Osteoblast (primary cell): ENCODE measurements around the gene TPPP3. TPM values are rescaled to one million over a fixed set of nuclear protein-coding genes. Genes with fewer than 3 reads are reported as not detected.

Experiments
- DNase-seq: peaks from one replicate; pipeline ENCODE4 v3.0.0; 2011; ENCODE audit warnings: low spot score, mixed read lengths; ENCODE audit not compliant: insufficient read length; ENCODE audit errors: missing footprints
- H2AFZ ChIP-seq: 2 replicates; pipeline ENCODE4 v1.6.0; 2011; ENCODE audit warnings: mild to moderate bottlenecking, low read length
- H3K27ac ChIP-seq: 2 replicates; pipeline ENCODE4 v1.5.1; 2011; ENCODE audit warnings: mild to moderate bottlenecking, low read depth, low read length, moderate library complexity
- H3K27me3 ChIP-seq: 2 replicates; pipeline ENCODE4 v1.6.0; 2012; ENCODE audit warnings: mild to moderate bottlenecking, control low read depth, inconsistent platforms, low read length, moderate library complexity; ENCODE audit not compliant: insufficient read depth
- H3K36me3 ChIP-seq: 2 replicates; pipeline ENCODE4 v1.5.1; 2011; ENCODE audit warnings: mild to moderate bottlenecking, low read length, control low read depth, moderate library complexity; ENCODE audit not compliant: insufficient read depth
- H3K4me1 ChIP-seq: 2 replicates; pipeline ENCODE4 v1.5.1; 2011; ENCODE audit warnings: mild to moderate bottlenecking, low read length, control low read depth, moderate library complexity; ENCODE audit not compliant: insufficient read depth
- H3K4me2 ChIP-seq: 2 replicates; pipeline ENCODE4 v1.6.0; 2011; ENCODE audit warnings: mild to moderate bottlenecking, low read length; ENCODE audit not compliant: insufficient read depth
- H3K4me3 ChIP-seq: fragments of 200-600 bp; sonication (generic); 3 replicates; pipeline ENCODE4 v1.5.1; 2012; ENCODE audit warnings: mild to moderate bottlenecking, low read length, inconsistent platforms; ENCODE audit not compliant: insufficient read depth
- H3K79me2 ChIP-seq: 2 replicates; pipeline ENCODE4 v1.6.0; 2012; ENCODE audit warnings: mild to moderate bottlenecking, low read length, control low read depth, inconsistent platforms; ENCODE audit not compliant: insufficient read depth
- H3K9me3 ChIP-seq: 2 replicates; pipeline ENCODE4 v1.5.1; 2011; ENCODE audit warnings: low read depth, low read length, control low read depth
- H4K20me1 ChIP-seq: 2 replicates; pipeline ENCODE4 v1.6.0; 2012; ENCODE audit warnings: mild to moderate bottlenecking, low read length, control low read depth; ENCODE audit not compliant: insufficient read depth
- CTCF ChIP-seq: IDR thresholded peaks from 2 replicates; pipeline ENCODE4 v1.5.1; 2011; ENCODE audit warnings: mild to moderate bottlenecking, low read depth, low read length, moderate library complexity; ENCODE audit errors: extremely low read depth
- total RNA-seq: library from RNA; depleted of rRNA; stranded (reverse); fragments of >200 nt; gene quantifications from 2 replicates; pipeline ENCODE4 v1.2.3, GENCODE V29; 2012

Gene TPPP3
- total RNA-seq, 1 donor: 0.72 TPM

DNA sequence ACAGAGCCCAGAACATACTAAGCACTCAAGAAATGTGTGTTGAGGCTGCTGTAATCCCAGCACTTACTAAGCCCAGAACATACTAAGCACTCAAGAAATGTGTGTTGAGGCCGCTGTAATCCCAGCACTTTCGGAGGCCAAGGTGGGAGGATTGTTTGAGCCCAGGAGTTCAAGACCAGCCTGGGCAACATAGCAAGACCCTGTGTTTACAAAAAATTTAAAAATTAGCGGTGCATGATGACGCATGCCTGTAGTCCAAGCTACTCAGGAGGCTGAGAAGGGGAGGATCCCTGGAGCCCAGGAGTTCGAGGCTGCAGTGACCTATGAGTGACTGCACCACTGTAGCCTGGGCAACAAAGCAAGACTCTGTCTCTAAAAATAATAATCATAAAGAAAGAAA lies 29.7 kb upstream of the TPPP3 start:
- H3K27me3 ChIP-seq: peaks cover 10% of the 10 kb centered on the region
- H3K27ac ChIP-seq: no peak overlapping the region
- no peaks in the 10 kb centered on the region for H3K79me2 ChIP-seq
- H3K36me3 ChIP-seq: no peaks in the 10 kb centered on the region
- H3K4me3 ChIP-seq: no peak overlapping the region
- DNase-seq: no peak
- no peak overlapping the region for H3K4me2 ChIP-seq
- H4K20me1 ChIP-seq: no peaks in the 10 kb centered on the region
- H3K9me3 ChIP-seq: no peaks in the 10 kb centered on the region
- peaks cover 6% of the 10 kb centered on the region for H3K4me1 ChIP-seq
- no peak for TF ChIP-seq CTCF
- H2AFZ ChIP-seq: no peak overlapping the region

GRCh38 chr16:67421030-67421429 lies 27.7 kb upstream of the TPPP3 start:
- Histone ChIP-seq H3K79me2 (no peaks in the 10 kb centered on the region), H3K4me1 (peaks cover 9% of the 10 kb centered on the region), H3K9me3 (no peaks in the 10 kb centered on the region), H3K27ac (no peak overlapping the region), H2AFZ (no peak overlapping the region), H3K4me2 (no peak overlapping the region), H3K27me3 (peaks cover 9% of the 10 kb centered on the region), H4K20me1 (no peaks in the 10 kb centered on the region), H3K4me3 (no peak overlapping the region), H3K36me3 (no peaks in the 10 kb centered on the region)
- peak; percentile 37 for DNase-seq
- TF ChIP-seq CTCF: no peak

DNA sequence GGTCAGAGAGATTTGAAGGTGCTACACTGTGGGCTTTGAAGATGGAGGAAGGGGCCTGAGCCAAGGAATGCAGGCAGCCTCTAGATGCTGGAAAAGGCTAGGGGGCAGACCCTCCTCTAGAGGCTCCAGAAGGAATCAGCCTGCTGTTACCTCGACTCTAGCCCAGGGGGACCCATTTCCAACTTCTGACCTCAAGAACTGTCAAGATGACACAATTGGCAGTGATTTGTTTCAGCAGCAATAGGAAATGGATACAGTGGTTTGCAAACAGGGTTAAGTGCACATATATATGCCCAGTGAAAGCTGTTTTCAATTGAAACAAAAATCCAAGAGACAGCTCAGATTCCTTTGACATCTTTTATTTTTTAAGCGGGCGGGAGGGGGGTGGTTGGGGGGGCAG lies 26.6 kb upstream of the TPPP3 start:
- H3K27me3 ChIP-seq: peaks cover 4% of the 10 kb centered on the region
- no peak overlapping the region for H3K4me2 ChIP-seq
- no peak overlapping the region for H2AFZ ChIP-seq
- peaks cover 3% of the 10 kb centered on the region for H3K79me2 ChIP-seq
- peaks cover 7% of the 10 kb centered on the region for H3K4me1 ChIP-seq
- H3K9me3 ChIP-seq: no peaks in the 10 kb centered on the region
- no peaks in the 10 kb centered on the region for H3K36me3 ChIP-seq
- H4K20me1 ChIP-seq: no peaks in the 10 kb centered on the region
- no peak for TF ChIP-seq CTCF
- no peak overlapping the region for H3K4me3 ChIP-seq
- DNase-seq: peak; percentile 41
- H3K27ac ChIP-seq: no peak overlapping the region

GRCh38 chr16:67419502-67419901 lies 26.2 kb upstream of the TPPP3 start:
- Histone ChIP-seq H3K4me3 (no peak overlapping the region), H3K79me2 (peaks cover 5% of the 10 kb centered on the region), H3K9me3 (no peaks in the 10 kb centered on the region), H3K27me3 (no peaks in the 10 kb centered on the region), H4K20me1 (no peaks in the 10 kb centered on the region), H3K27ac (no peak overlapping the region), H2AFZ (no peak overlapping the region), H3K36me3 (no peaks in the 10 kb centered on the region), H3K4me2 (no peak overlapping the region), H3K4me1 (peaks cover 7% of the 10 kb centered on the region)
- DNase-seq: no peak
- no peak for TF ChIP-seq CTCF
